Left renal cortex interstitium (tissue), 4 donors: Measurements from ENCODE around the gene PARS2. TPM values are rescaled to one million over a fixed set of nuclear protein-coding genes. Genes with fewer than 3 reads are reported as not detected.
A peak's percentile ranks its signal among the peaks of the same experiment; 100 is the strongest.

Experiments
- DNase-seq, 4 donors: peaks; one replicate each; pipeline ENCODE4 v3.0.0-alpha.2; 2013; ENCODE audit warnings: low read depth in 4 of 4, low spot score in 2 of 4, missing footprints in 1 of 4
- polyA plus RNA-seq, 4 donors: library from polyadenylated mRNA; unstranded; fragments of 120-200 nt; gene quantifications; one replicate each; pipeline ENCODE4 v1.2.1, GENCODE V29; 2013; ENCODE audit not compliant: insufficient read length in 4 of 4

The PARS2 gene
- 10 to 100 TPM in 2 of 4 donors, 1 to 10 TPM in 2; 8.9 to 10.9 (median 10.3) TPM for polyA plus RNA-seq

DNA sequence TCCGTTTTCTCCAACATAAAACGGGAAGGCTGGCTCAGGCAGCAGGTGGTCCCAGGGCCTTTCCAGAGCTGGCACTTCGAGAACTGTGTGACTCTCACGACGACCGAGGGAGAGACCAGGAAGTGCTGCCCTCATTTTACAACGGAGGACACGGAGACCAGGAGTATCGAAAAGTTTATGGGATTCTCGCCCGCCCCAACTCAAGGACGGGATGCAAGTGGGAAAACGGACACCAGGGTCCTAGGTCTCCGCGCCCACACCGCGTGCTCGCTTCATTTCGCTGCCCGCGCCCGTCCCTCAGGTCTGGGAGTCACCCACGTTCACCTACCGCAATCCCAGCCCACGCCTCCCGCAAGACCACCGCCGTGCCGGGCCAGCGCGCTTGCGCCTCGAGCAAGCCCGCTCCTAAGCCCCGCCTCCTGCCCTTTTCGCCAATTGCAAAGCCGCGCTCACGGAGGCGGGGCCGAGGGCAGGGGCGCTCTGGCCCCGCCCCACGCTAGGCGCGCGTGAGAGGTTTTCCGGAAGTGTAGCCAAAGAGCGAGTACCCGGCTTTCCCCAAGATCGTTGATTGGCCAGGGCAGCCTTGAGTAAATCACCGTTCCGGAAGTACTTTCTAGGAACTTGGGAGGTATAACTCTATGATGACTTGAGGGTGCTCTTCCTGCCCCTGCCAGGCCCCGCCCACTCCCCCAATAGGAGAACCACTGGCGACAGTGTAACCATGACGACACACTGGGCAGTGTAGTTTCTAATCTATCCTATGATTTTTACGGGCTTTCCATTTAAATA lies at the start of gene PARS2:
PARS2 (minus strand) TSS at position 391 of the 789 bp plus-strand sequence. CDS start 5,362 bp downstream, outside the sequence.
- DNase-seq = peak; percentile 98 to 100 (median 99)

DNA sequence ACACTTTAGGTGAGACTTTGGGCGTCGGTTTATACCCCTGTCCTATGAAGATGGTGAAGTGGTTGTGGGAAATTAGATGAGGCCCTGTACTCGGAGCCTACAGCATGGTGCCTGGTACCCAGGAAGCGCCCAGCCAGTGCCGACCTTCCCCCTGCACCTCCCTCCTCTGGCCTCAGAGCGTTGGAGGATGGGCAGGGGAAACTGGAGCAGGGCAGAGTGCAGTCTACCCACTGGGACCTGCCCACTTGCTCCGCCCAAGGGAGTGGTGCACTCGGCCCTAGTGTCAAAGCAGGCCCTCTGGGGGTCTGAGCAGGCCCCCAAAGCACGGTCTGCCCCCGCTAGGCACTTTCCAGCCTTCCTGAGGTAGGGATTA lies 49.8 kb upstream of the PARS2 start:
- no peak for DNase-seq

DNA sequence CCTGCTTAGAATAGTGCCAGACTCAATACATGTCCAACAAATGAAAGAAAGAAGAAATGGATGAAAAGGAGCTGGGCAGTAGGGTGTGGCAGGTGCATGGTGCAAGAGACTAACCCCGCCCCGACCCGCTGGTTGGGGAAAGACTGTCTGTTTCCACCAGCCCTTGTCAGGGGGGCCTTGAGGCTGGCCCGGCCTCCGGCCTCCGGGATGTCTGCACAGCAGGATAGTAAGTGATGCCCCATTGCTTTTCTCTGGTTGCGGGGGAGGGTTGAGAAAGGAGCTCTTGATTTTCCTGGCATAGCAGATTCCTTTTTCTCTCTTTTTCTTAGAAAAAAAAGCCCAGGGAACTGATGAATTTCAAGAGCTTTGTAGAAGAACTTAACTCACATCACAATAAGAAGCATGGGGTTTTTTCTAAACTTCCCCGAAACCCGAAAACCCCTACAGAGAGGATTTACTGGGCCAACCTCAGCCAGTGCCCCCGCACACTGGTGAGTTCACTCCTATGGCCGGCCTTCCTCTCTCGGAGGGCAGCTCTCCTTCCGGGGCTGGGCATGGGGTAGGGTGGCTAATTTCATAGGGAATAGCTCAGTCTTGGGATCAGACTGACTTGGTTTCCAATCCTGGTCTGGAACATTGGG lies 49.3 kb upstream of the PARS2 start:
- DNase-seq = no peak

DNA sequence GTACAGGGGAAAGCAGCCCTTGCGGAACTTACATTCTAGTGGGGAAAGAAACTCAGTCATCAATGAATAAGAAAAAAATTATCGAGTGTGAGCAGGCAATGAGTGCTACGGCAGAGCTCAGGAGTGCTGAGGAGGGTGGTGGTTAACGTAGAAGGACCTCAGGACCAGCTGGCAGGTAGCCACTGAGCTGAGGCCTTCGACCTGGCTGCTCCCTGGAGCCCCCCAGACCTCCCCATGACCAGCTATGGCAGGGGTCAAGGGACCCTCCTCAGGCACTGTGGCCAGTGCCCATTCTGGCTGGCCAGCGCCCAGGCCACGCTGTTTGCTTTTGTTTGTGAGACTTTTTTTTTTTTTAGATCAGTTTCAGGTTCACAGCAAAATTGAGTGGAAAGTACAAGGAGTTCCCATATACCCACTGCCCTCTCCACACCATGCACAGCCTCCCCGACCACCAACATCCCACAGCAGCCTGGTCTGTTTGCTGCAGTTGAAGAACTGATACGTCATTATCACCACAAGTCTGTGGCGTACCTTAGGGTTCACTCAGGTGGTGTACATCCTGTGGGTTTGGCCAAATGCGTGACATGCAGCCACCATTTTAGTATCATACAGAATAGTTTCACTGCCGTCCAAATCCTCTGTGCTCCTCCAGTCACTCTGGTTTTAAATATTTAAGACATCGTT lies 48.6 kb upstream of the PARS2 start:
- DNase-seq = no peak

DNA sequence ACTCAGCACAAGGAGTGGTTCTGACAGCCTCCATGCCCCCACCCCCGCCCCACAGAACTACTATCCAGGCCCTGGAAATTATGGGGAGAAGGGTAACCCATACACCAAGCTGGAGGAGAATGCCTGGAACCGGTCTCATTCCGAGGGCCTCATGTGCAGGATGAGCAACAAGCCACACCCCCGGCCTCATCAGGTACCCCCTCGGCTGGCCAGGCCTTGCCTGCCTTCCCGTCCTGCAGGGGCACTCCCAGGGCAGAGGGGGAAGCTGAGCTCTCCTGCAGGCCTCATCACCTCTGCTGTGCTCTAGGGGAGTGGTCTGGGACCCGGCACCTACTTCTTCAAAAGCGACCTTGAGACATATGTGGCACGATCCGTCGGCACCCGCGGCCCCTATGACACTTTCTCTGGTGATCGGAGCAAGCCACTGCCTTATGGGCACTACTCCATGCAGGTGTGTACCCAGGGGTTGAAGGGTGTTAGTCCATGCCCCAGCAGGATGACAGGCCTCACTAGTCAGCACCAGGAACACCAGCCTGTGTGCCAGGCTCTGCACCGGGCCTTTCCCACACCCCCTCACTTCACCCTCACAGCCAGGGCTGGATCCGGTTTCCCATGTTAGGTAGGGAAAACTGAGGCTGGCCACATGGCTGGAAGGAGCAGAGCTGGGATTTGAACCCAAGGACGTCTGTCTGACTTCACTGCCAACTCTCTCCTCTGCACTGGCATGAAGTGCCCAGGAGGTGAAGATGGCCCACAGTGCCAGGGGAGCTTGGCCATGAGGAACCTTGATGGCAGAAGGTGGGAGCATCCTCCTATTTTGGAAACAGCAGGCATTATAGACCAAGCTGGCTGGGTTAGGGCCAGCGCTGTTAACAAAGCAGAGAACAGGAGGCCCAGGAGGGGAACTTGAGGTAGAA lies 47.7 kb upstream of the PARS2 start:
- no peak for DNase-seq

DNA sequence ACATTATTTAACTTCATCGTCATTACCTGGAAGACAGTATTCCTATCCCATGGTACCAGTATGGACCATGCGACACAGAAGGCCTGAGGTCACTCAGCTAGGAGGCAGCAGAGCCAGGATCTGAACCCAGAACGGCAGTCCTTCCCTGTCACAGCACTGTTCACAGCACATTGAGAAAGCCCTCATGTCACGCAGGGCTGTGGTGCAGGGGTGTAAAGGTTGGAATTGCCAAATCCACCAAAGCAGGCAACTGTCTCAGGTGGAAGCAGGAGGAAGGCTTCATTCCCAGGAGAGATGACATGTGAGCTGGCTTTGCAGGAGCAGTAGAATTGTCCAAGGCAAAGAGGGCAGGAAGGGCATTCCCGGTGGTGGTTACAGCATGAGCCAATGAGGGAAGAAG lies 46.7 kb upstream of the PARS2 start:
- DNase-seq = no peak

DNA sequence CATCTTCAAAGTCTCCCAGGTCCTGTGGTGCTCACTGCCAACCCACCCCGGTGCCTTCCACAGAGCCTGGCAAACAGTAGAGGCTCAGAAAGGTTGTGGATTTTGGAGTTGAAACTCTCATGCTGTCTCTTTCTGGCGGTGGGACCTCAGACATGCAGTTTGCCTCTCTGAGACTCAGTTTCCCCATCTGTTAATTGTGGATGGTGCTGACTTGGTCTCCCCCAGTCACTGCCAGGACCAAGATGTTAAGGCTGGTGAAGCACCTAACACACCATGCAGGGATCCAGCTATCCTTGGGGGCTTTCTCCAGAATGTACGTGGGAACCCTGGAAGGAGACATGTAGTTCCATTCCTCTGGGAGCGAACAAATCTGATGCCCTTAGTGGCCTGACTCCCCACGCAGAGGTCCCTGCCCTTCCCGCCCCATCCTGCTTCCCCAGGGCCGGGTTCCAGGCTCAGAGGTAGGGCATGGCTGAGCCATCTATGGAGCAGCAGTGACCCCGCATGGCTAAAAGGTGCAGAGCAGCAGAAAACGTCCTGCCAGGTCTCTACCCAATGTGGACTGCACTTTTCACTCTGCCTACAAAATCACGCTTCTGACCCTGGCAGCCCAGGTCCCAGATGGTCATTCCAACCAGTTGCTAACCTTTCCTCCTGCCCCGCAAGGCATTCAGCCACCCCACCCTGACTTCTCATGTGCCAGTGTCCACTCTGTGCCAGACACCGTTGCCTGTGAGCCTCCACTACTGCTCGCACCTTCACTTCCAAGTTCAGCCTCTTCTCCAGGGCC lies 46.0 kb upstream of the PARS2 start:
- no peak for DNase-seq

DNA sequence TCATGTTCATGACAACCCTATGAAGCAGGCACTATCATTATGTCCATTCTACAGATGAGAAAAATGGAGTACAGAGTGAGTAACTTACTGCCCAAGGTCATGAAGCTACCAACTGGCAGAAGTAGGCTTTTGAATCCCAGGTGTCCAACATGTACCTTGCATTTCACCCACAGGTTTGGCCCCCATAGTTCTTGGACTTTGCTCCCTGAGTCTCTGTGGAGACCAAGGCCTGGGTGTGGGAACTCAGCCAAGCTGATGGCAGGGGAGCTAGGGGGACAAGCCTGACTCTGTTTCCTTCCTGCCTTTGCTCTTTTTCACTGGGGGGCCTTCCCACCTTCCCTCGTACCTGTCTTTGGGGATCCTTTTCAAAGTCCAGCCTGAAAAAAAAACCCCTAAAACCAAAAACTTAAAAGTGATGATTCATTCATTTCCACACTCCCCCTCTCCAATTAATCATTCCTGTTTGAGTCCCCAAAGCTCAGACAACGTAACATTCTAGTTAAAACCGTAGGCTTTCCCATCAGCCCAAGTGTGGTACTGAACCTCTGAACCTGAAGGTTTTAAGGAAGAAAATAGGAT lies 45.3 kb upstream of the PARS2 start:
- DNase-seq = no peak

DNA sequence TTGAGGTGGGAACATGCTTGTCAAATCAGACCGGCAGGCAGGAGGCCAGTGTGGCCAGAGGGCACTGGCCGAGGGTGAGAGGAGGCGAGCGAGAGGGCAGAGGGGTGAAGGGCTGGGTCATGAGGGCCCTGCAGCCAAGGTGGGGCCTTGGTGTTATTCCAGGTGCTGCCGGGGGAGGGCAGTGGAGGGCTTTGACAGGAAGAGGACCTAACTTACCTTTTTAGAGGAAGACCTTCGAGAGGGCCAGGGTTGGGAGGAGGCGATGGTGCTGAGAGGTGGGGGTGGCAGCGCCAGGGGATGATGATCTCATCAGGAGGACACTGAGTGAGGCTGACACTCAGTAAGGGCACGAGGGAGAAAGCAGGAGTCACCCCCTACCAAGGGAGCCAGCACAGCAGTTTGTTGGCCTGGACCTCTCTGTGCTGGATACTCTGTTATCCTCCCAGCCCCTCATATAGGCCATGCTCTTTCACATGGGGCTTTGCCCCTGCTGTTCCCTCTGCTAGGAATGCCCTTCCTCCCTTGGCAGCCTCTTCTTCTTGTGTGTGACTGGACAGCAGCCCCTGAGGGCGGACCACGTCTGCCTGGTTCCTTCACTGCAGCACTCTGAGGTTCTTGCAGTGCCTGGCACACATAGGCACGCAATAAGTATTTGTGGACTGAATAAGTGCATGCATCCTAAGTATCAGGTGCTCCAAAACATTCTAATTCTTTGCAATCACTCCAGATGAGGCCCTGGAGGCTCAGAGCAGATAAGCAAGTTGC lies 44.3 kb upstream of the PARS2 start:
- DNase-seq = no peak

DNA sequence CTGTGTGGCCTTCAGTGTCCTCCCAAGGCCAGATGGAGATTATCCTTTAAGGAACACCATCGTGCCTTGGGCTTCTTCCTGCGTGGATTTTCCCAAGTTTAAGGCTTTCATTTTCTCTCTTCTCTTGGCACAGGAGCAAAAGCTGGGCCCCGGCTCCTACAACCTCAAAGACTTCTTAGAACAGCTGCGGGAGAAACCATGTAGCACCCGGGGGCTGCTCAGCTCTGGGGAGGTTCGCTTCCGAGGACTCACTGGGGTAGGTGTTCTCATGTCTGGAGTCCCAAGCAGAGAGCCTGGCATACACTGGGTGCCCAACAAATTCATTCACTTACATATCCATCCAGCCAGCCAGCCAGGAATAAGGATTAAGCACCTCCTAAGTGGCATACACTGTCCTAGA lies 43.4 kb upstream of the PARS2 start:
- no peak for DNase-seq

DNA sequence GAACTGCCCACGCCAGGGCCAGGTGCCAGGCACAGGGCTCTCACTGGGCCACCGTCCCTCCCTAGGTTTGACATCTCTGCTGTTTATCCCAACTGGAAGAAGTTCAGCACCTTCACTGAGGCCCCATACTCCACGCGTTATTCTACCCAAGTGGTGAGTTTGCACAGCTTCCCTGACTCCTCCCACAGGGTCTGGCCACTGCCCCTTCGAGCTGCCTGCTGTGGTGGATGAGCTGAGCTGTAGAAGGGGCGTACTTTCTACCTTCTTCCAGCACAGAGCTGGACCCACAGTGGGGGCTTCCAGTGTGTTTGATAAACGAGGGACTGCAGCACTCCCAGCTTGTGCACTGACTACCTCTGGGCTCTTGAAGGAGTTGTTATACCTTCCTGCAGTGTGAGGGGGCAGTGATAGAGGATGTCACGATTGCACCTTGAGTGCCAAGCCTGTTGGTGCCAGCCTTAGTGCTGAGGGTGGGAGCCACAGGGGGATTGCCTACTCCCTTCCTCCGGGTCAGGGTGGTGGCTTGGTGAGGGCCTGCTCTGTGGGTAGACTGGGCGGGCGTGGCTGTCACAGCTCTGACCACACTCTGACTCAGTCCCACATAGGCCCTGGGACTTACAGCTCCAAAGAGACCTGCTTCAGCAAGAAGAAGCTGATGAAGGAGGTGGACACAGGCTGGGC lies 42.7 kb upstream of the PARS2 start:
- no peak for DNase-seq

DNA sequence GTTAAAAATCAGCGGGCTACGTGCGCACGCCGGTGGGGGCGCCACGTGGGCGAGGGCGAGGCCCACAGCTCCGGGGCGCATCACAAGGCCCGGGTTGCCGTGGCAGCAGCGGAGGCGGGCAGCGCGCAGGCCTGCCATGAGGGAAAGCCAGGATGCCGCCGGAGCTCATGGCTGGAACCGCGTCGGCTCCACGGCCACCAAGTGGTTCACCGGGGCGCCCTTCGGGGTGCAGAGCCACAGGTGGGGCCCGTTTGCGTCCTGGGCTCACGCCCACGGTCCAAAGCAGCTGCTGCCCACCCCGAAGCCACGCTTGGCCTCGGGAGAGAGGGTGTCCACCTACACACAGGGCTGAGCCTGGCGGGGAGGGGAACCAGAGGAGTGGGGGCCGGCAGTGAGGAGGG lies 41.7 kb upstream of the PARS2 start:
- no peak for DNase-seq

DNA sequence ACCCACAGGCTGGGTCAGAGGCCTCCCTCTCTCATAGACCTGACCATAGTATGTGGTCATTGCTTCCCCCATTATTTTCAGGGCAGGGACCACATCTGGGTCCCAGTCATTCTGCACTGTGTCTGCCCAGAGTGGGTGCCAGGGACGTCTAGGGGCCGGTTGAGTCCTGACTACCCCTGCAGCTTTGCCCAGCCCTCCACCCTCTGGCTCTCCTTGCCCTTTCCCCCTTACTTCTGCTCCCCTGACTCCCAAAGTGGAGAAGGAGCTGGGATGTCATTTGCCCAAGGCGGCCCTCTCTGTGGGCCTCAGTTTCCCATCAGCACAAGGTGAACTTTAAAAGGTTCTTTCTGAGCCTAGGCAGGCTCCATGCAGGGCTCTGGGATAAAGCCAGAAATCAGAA lies 41.1 kb upstream of the PARS2 start:
- DNase-seq = no peak

DNA sequence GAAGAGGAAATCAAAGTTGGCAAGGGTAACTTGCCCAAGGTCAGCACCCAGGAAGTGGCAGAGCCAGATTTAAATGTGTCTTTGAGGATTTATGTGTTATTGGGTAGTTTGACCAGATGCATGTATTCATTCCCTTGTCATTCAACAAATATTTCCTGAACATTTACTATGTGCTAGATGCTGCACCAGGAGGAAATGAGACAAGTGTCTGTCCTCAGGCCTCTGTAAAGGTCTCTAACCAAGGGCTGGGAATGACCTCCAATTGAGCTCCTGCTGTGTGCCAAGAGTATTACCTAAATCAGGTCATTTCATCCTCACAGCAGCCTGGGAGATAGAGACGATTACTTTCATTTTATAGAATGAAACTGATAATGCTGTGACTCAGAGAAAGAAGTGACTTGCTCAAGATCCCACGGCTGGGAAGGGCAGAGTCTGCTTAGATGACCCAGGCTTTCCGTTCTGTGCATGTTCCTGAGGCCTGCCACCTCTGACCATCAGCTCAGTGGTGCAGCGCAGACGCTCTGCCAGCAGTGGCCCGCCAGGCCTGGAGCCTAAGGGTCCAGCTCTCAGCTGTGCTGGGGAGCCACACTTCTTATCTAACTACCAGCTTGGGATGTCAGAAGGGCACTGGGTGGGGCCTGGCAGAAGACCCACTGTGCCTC lies 40.3 kb upstream of the PARS2 start:
- no peak for DNase-seq

DNA sequence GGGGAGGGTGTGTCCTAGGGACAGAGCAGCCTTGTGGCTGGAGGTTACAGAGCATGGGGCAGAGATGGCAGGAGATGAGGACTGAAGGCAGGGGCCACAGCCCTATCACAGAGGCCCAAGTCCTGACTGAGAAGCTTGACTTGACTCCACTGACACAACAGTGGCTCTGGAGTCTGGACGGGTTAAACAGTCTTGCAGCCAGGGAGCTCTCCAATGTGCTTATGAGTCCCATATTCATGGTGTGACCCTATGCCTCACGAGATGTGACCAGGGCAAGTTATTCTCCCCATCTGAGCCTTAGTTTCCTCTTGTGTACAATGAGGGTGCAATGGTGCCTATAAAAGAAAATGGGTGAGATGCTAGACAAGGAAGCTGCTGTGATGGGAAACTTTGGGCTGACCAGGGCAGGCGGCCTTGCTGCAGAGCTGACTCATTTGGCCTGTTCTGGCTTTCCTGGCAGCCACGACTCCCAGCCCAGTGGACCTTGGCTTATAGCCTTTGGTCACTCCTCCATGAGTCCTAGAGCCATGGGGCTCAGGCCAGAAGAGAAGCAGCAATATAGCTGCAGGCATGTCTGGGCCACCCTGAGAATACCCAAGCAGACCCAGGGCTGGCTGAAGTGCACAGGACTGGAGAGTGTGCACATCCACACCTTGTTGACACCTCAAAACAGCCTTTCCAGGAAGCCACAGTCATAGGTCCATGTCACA lies 39.6 kb upstream of the PARS2 start:
- no peak for DNase-seq

DNA sequence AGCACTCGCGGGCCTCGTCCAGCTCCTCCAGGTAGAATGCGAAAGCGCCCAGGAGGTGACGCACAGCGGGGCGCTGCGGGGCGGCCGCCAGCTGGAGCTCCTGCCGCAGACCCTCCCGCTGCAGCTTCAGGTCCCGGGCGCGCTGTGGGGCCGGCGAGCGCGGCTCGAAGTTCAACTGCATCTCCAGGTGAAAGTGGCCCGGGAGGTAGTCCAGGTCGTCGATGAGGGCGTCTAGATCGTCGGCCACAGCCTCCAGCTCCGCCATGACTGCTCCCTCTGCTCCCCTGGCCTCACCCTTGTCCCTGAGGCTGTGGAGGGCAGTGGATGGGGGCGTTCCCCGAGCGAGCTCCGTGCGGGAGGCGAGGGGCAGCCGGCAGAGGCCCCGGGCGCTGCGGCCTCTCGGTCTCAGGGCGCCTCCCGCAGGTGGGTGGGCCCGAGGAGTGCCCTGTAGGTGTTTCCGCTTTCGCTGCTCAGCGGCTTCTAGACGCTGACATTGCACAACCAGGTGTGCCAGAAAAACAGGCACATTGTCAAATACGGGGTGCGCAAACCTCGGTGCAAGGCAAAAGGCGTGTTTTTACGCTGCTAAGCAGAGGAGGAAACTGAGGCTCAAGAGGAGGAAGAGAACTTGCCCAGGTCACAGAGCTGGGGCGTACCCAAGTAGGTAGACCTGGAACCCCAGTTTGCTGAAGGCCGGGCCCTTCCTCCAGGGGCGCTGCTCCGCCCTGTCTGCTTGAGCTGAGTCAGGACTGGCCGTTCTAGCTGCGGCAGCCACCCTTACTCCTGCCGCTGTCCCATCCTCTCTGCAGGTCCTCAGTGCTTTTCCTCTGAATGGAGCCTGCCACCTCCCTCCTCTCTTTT lies 36.8 kb upstream of the PARS2 start, which contains the start of gene TTC22:
TTC22 (minus strand) TSS at position 425 of the 861 bp plus-strand sequence; CDS start at position 265, 160 bp downstream.
- DNase-seq = no peak
